Motor neuron (in vitro differentiated cells): ENCODE results near the gene DSTYK. TPM values are rescaled to one million over a fixed set of nuclear protein-coding genes. Genes with fewer than 3 reads are reported as not detected.

Source experiments
- ATAC-seq, 8 experiments: fragments of 200-7000 bp; cut with Tn5 transposase; replicated peaks in 6 of 8; 2 replicates each; pipeline ENCODE4 v1.8.0; 2021; ENCODE audit warnings: mild to moderate bottlenecking in 8 of 8, moderate library complexity in 8 of 8
- H3K27ac ChIP-seq, 2 donors: fragments of 250-450 bp; sonication (Bioruptor Pico); 2 replicates each; pipeline ENCODE4 v1.9.0; 2021; ENCODE audit warnings: antibody characterized with exemption in 2 of 2, mild to moderate bottlenecking in 2 of 2, moderate library complexity in 1 of 2
- H3K4me1 ChIP-seq, 2 donors: fragments of 250-450 bp; sonication (Bioruptor Pico); replicated peaks in 1 of 2; 2 replicates each; pipeline ENCODE4 v1.6.1; 2021; ENCODE audit warnings: antibody characterized with exemption in 2 of 2, mild to moderate bottlenecking in 2 of 2, moderate library complexity in 1 of 2
- H3K4me3 ChIP-seq, 5 donors: fragments of 250-450 bp; sonication (Bioruptor Pico); 2 replicates each; pipeline ENCODE4 v1.9.0; 2021; ENCODE audit warnings: antibody characterized with exemption in 5 of 5, mild to moderate bottlenecking in 5 of 5, moderate library complexity in 4 of 5
- WGBS, 10 experiments: fragments of 450-650 bp; shearing (Covaris generic); methylation state at CpG; one replicate each; pipeline ENCODE4 v1.0.0; 2022; 5-methylcytosine and 5-hydroxymethylcytosine counted together
- in situ Hi-C, 9 experiments: fragments of 400-800 bp; cut with MboI; loops; one replicate each; pipeline ENCODE4 v1.15.0; 2021; ENCODE audit warnings: low sequenced_read_pairs in 9 of 9, low pct_unique_long_range_greater_than_20kb in 2 of 9; ENCODE audit not compliant: unreplicated experiment in 9 of 9
- total RNA-seq, 8 experiments: library from RNA; unstranded; fragments of 300-600 nt; gene quantifications; 2 replicates each; pipeline versions ENCODE4 v1.2.3 to v1.2.4, GENCODE V29; 2022

The DSTYK gene
- 10 to 100 TPM in 7 of 8 experiments, 1 to 10 TPM in 1; 9.6 to 18.3 (median 12.0) TPM for total RNA-seq

GRCh38 chr1:205211169-205211838 is at the start of gene DSTYK:
Gene DSTYK, minus strand, starts transcription at chr1:205211702. Its CDS starts 167 bp downstream, at chr1:205211535.
- in situ Hi-C loops = no loop called here
- Histone ChIP-seq H3K4me3 (peak within 1 kb of the TSS; percentile 64 to 91 (median 77)), H3K4me1 (peaks cover 7 to 11% of the 10 kb centered on the region in 2 donors), H3K27ac (peak within 1 kb of the TSS; percentile 88 to 91)
- WGBS, 10 experiments = 0 to 4% (median 0%) methylated on average over 4 to 23 of the region's 67 CpGs; no CpG with 5 or more reads in 5 of the 10 experiments
- peak; percentile 92 to 94 (median 93) for ATAC-seq

- Histone ChIP-seq H3K4me1 (peaks cover 33 to 36% of the 10 kb centered on the region in 2 donors), H3K4me3 (no peak overlapping the region), H3K27ac (peak overlapping the region in 1 of 2 donors; percentile 44)
- in situ Hi-C loops = loop anchor here in 5 of 9 experiments (10.0 to 25.0 kb wide), 2 partner anchors 273 to 275 kb away; no protein-coding TSS in a partner anchor
- ATAC-seq = no peak
- 33 to 100% (median 80%) methylated on average over 1 of the region's 1 CpG; no CpG with 5 or more reads in 7 of the 10 experiments for WGBS, 10 experiments
Observed at GRCh38 chr1:205259998-205260397, 48.5 kb upstream of the DSTYK start.

- H3K4me1 ChIP-seq = peaks cover 33 to 36% of the 10 kb centered on the region in 2 donors
- peak overlapping the region; percentile 17 to 44 for H3K27ac ChIP-seq
Observed at GRCh38 chr1:205259324-205259832, 47.9 kb upstream of the DSTYK start.

GRCh38 chr1:205258719-205259118 is 47.2 kb upstream of the DSTYK start:
- Histone ChIP-seq H3K4me3 (no peak overlapping the region), H3K4me1 (peaks cover 33 to 36% of the 10 kb centered on the region in 2 donors), H3K27ac (peak overlapping the region; percentile 17 to 44)
- WGBS, 10 experiments = 65 to 84% (median 77%) methylated on average over 7 to 8 of the region's 8 CpGs; no CpG with 5 or more reads in 6 of the 10 experiments
- peak; percentile 6 to 84 (median 66) for ATAC-seq
- in situ Hi-C loops = loop anchor here in 5 of 9 experiments (10.0 to 25.0 kb wide), 2 partner anchors 271 to 274 kb away; no protein-coding TSS in a partner anchor

More at GRCh38 chr1:205259324-205259832, 47.9 kb upstream of the DSTYK start:
- peak in 4 of 8 experiments; percentile 4 to 87 (median 72) for ATAC-seq
- no peak overlapping the region for H3K4me3 ChIP-seq
- 0 to 88% (median 48%) methylated on average over 1 to 9 of the region's 10 CpGs; no CpG with 5 or more reads in 2 of the 10 experiments for WGBS, 10 experiments
- in situ Hi-C loops = loop anchor here in 5 of 9 experiments (10.0 to 25.0 kb wide), 2 partner anchors 272 to 275 kb away; no protein-coding TSS in a partner anchor

GRCh38 chr1:205258261-205258691 is 46.8 kb upstream of the DSTYK start:
- no peak for ATAC-seq
- Histone ChIP-seq H3K4me1 (peaks cover 33 to 36% of the 10 kb centered on the region in 2 donors), H3K4me3 (no peak overlapping the region), H3K27ac (no peak overlapping the region)
- in situ Hi-C loops = loop anchor here in 5 of 9 experiments (10.0 to 25.0 kb wide), 2 partner anchors 271 to 273 kb away; no protein-coding TSS in a partner anchor
- 67 to 84% (median 73%) methylated on average over 1 to 4 of the region's 7 CpGs; no CpG with 5 or more reads in 4 of the 10 experiments for WGBS, 10 experiments

- no peak overlapping the region for H3K4me3 ChIP-seq
- in situ Hi-C loops = loop anchor here in 5 of 9 experiments (10.0 to 25.0 kb wide), 2 partner anchors 270 to 273 kb away; no protein-coding TSS in a partner anchor
- ATAC-seq = no peak
- no peak overlapping the region for H3K27ac ChIP-seq
- H3K4me1 ChIP-seq = peaks cover 30 to 36% of the 10 kb centered on the region in 2 donors
- WGBS, 10 experiments = 41 to 83% (median 71%) methylated on average over 1 to 2 of the region's 2 CpGs; no CpG with 5 or more reads in 3 of the 10 experiments
Observed at GRCh38 chr1:205257735-205258134, 46.2 kb upstream of the DSTYK start.

- peaks cover 25 to 36% of the 10 kb centered on the region in 2 donors for H3K4me1 ChIP-seq
- 50 to 89% (median 87%) methylated on average over 2 to 8 of the region's 19 CpGs; no CpG with 5 or more reads in 7 of the 10 experiments for WGBS, 10 experiments
- in situ Hi-C loops = loop anchor here in 5 of 9 experiments (10.0 to 25.0 kb wide), 2 partner anchors 270 to 272 kb away; no protein-coding TSS in a partner anchor
- H3K4me3 ChIP-seq = no peak overlapping the region
- no peak overlapping the region for H3K27ac ChIP-seq
- peak in 2 of 8 experiments; percentile 11 to 13 for ATAC-seq
Observed at GRCh38 chr1:205256951-205257625, 45.6 kb upstream of the DSTYK start.

- in situ Hi-C loops = loop anchor here in 5 of 9 experiments (10.0 to 25.0 kb wide), 2 partner anchors 269 to 271 kb away; no protein-coding TSS in a partner anchor
- H3K27ac ChIP-seq = peak overlapping the region; percentile 40 to 57
- peaks cover 25 to 36% of the 10 kb centered on the region in 2 donors for H3K4me1 ChIP-seq
- WGBS, 10 experiments = 18 to 60% (median 31%) methylated on average over 1 to 8 of the region's 8 CpGs; no CpG with 5 or more reads in 5 of the 10 experiments
- peak; percentile 48 to 89 (median 79) for ATAC-seq
- no peak overlapping the region for H3K4me3 ChIP-seq
Observed at GRCh38 chr1:205255941-205256780, 44.7 kb upstream of the DSTYK start.

GRCh38 chr1:205251576-205251975 is 40.1 kb upstream of the DSTYK start:
- ATAC-seq = no peak
- WGBS, 10 experiments = 68 to 100% (median 89%) methylated on average over 1 to 5 of the region's 5 CpGs; no CpG with 5 or more reads in 3 of the 10 experiments
- in situ Hi-C loops = loop anchor here in 5 of 9 experiments (10.0 to 25.0 kb wide), 2 partner anchors 264 to 267 kb away; no protein-coding TSS in a partner anchor
- Histone ChIP-seq H3K27ac (no peak overlapping the region), H3K4me3 (no peak overlapping the region), H3K4me1 (peaks cover 20 to 39% of the 10 kb centered on the region in 2 donors)

- no peak overlapping the region for H3K4me3 ChIP-seq
Observed at GRCh38 chr1:205250699-205251098, 39.2 kb upstream of the DSTYK start.

GRCh38 chr1:205249651-205250050 is 38.1 kb upstream of the DSTYK start:
- ATAC-seq = peak in 1 of 8 experiments; percentile 1
- in situ Hi-C loops = loop anchor here in 5 of 9 experiments (10.0 to 25.0 kb wide), 3 partner anchors 262 to 687 kb away; no protein-coding TSS in a partner anchor
- H3K4me3 ChIP-seq = no peak overlapping the region
- H3K27ac ChIP-seq = no peak overlapping the region
- H3K4me1 ChIP-seq = peaks cover 19 to 30% of the 10 kb centered on the region in 2 donors
- 73 to 100% (median 100%) methylated on average over 1 to 4 of the region's 4 CpGs; no CpG with 5 or more reads in 3 of the 10 experiments for WGBS, 10 experiments

More at GRCh38 chr1:205250699-205251098, 39.2 kb upstream of the DSTYK start:
- Histone ChIP-seq H3K27ac (no peak overlapping the region), H3K4me1 (peaks cover 19 to 31% of the 10 kb centered on the region in 2 donors)
- ATAC-seq = no peak
- in situ Hi-C loops = loop anchor here in 5 of 9 experiments (10.0 to 25.0 kb wide), 2 partner anchors 263 to 266 kb away; no protein-coding TSS in a partner anchor
- 55 to 72% (median 62%) methylated on average over 4 to 6 of the region's 6 CpGs; no CpG with 5 or more reads in 5 of the 10 experiments for WGBS, 10 experiments
